ENCODE results near the gene ADAMTS19.

Gene ADAMTS19

GRCh38 chr5:129716235-129716634 lies 256.1 kb downstream of the ADAMTS19 start:
- no peak overlapping the region for H3K4me3 ChIP-seq (ENCODE audit: low read length)
- TF ChIP-seq ZNF274 (IDR thresholded peaks at IDR 0.05; ENCODE audit: low read depth, low read length): no peak

GRCh38 chr5:129716651-129717050 lies 256.6 kb downstream of the ADAMTS19 start:
- H3K4me3 ChIP-seq (ENCODE audit: low read length): no peak overlapping the region
- no peak for TF ChIP-seq ZNF274 (IDR thresholded peaks at IDR 0.05; ENCODE audit: low read depth, low read length)

- TF ChIP-seq ZNF274 (IDR thresholded peaks at IDR 0.05; ENCODE audit: low read depth, low read length): no peak
- H3K4me3 ChIP-seq (ENCODE audit: low read length): no peak overlapping the region
These were observed 257.7 kb downstream of the ADAMTS19 start for GRCh38 chr5:129717751-129718310.

GRCh38 chr5:129718471-129719090 lies 258.5 kb downstream of the ADAMTS19 start:
- TF ChIP-seq ZNF274 (IDR thresholded peaks at IDR 0.05; ENCODE audit: low read depth, low read length): no peak
- H3K4me3 ChIP-seq (ENCODE audit: low read length): no peak overlapping the region

- no peak for TF ChIP-seq ZNF274 (IDR thresholded peaks at IDR 0.05; ENCODE audit: low read depth, low read length)
- H3K4me3 ChIP-seq (ENCODE audit: low read length): no peak overlapping the region
These were observed 264.1 kb downstream of the ADAMTS19 start for GRCh38 chr5:129724222-129724621.

- H3K4me3 ChIP-seq (ENCODE audit: low read length): no peak overlapping the region
- TF ChIP-seq ZNF274 (IDR thresholded peaks at IDR 0.05; ENCODE audit: low read depth, low read length): no peak
These were observed 264.5 kb downstream of the ADAMTS19 start for GRCh38 chr5:129724647-129725046.

- no peak overlapping the region for H3K4me3 ChIP-seq (ENCODE audit: low read length)
- TF ChIP-seq ZNF274 (IDR thresholded peaks at IDR 0.05; ENCODE audit: low read depth, low read length): no peak
These were observed 279.7 kb downstream of the ADAMTS19 start for GRCh38 chr5:129739773-129740172.

GRCh38 chr5:129743541-129744187 lies 283.6 kb downstream of the ADAMTS19 start:
- no peak for TF ChIP-seq ZNF274 (IDR thresholded peaks at IDR 0.05; ENCODE audit: low read depth, low read length)

GRCh38 chr5:129745997-129746396 lies 285.9 kb downstream of the ADAMTS19 start:
- no peak overlapping the region for H3K4me3 ChIP-seq (ENCODE audit: low read length)
- no peak for TF ChIP-seq ZNF274 (IDR thresholded peaks at IDR 0.05; ENCODE audit: low read depth, low read length)

More at GRCh38 chr5:129743541-129744187, 283.6 kb downstream of the ADAMTS19 start:
- no peak overlapping the region for H3K4me3 ChIP-seq (ENCODE audit: low read length)

GRCh38 chr5:129746876-129747275 lies 286.8 kb downstream of the ADAMTS19 start:
- no peak overlapping the region for H3K4me3 ChIP-seq (ENCODE audit: low read length)
- no peak for TF ChIP-seq ZNF274 (IDR thresholded peaks at IDR 0.05; ENCODE audit: low read depth, low read length)

GRCh38 chr5:129747572-129748407 lies 287.7 kb downstream of the ADAMTS19 start, which contains the start of gene MINAR2:
Gene MINAR2, plus strand, starts transcription at chr5:129748094. Its CDS starts 97 bp downstream, at chr5:129748191.
- H3K4me3 ChIP-seq (ENCODE audit: low read length): no peak within 1 kb of the TSS
- no peak for TF ChIP-seq ZNF274 (IDR thresholded peaks at IDR 0.05; ENCODE audit: low read depth, low read length)

GRCh38 chr5:129748913-129749880 lies 289.1 kb downstream of the ADAMTS19 start:
- H3K4me3 ChIP-seq (ENCODE audit: low read length): no peak overlapping the region
- no peak for TF ChIP-seq ZNF274 (IDR thresholded peaks at IDR 0.05; ENCODE audit: low read depth, low read length)

GRCh38 chr5:129760636-129761325 lies 300.7 kb downstream of the ADAMTS19 start:
- TF ChIP-seq ZNF274 (IDR thresholded peaks at IDR 0.05; ENCODE audit: low read depth, low read length): no peak
- H3K4me3 ChIP-seq (ENCODE audit: low read length): no peak overlapping the region

Data from GM08714 (cell line).